Esophagus squamous epithelium (tissue), 4 donors: ENCODE data around the gene BRINP3.

Source experiments
- CTCF ChIP-seq, 6 experiments: fragments of 450-650 bp in 4 of 6; fragments of 200-600 bp in 2 of 6; sonication (generic) in 2 of 6; IDR thresholded peaks; one replicate each; pipeline ENCODE4 v1.5.1; 2016 to 2019; ENCODE audit warnings: antibody characterized with exemption in 6 of 6, mild to moderate bottlenecking in 4 of 6, moderate library complexity in 4 of 6
- POLR2A ChIP-seq, 4 donors: fragments of 450-650 bp; IDR thresholded peaks; one replicate each; pipeline ENCODE4 v1.6.1; 2017; ENCODE audit warnings: antibody characterized with exemption in 4 of 4, mild to moderate bottlenecking in 4 of 4, moderate library complexity in 3 of 4

GRCh38 chr1:190262538-190262937 is 215.1 kb downstream of the BRINP3 start:
- TF ChIP-seq CTCF (IDR thresholded peaks at IDR 0.05) (no peak), POLR2A (IDR thresholded peaks at IDR 0.05) (no peak)
